ENCODE results near the gene RTN1. TPM values are rescaled to one million over a fixed set of nuclear protein-coding genes. Genes with fewer than 3 reads are reported as not detected.

RTN1 gene
- 0.08 and 0.35 TPM in 2 replicates for total RNA-seq (ENCODE audit: low replicate concordance)

GRCh38 chr14:59870277-59871165 lies at the start of gene RTN1:
TSS of gene RTN1 (minus strand) at chr14:59870776. CDS start at chr14:59870630, 146 bp downstream.

GRCh38 chr14:59919570-59920377 lies 49.2 kb upstream of the RTN1 start, which contains the start of gene LRRC9:
TSS of gene LRRC9 (plus strand) at chr14:59920144.

GRCh38 chr14:59576332-59577294 lies 294.0 kb downstream of the RTN1 start, which contains the start of gene CCDC175:
TSS of gene CCDC175 (minus strand) at chr14:59576812. CDS start at chr14:59576775, 37 bp downstream.

Other genes with a start within 250 kb of the RTN1 start
- not detected in 2 replicates for gene LRRC9, start 49.4 kb upstream of the RTN1 start, total RNA-seq (ENCODE audit: low replicate concordance)
- 35.9 and 40.1 TPM in 2 replicates for gene PCNX4, start 221.1 kb upstream of the RTN1 start, total RNA-seq (ENCODE audit: low replicate concordance)